NCI-H146 treated with DMSO at 0.1 percent for 48 hours (cell line): ENCODE measurements around the gene NEURL4.
A peak's percentile ranks its signal among the peaks of the same experiment; 100 is the strongest.

Experiments
- DNase-seq: peaks from one replicate; lab custom pipeline; 2025; ENCODE audit not compliant: unreplicated experiment; lab: John Stamatoyannopoulos, UW

NEURL4 gene

GRCh38 chr17:7323731-7324437 lies 5.3 kb downstream of the NEURL4 start:
- DNase-seq: no peak

GRCh38 chr17:7322520-7323194 lies 6.5 kb downstream of the NEURL4 start:
- DNase-seq: no peak

- DNase-seq: no peak
Observed at GRCh38 chr17:7321466-7321865, 7.7 kb downstream of the NEURL4 start.

GRCh38 chr17:7318121-7318860 lies 10.8 kb downstream of the NEURL4 start:
- DNase-seq: no peak

- no peak for DNase-seq
Observed at GRCh38 chr17:7317161-7317803, 11.9 kb downstream of the NEURL4 start.

- no peak for DNase-seq
Observed at GRCh38 chr17:7315570-7316235, 13.4 kb downstream of the NEURL4 start.

- peak; percentile 65 for DNase-seq
Observed at GRCh38 chr17:7314719-7315569, 14.2 kb downstream of the NEURL4 start, which contains the start of gene GPS2. TSS of gene GPS2 (minus strand) at chr17:7315360. CDS start at chr17:7315052, 308 bp downstream.

- no peak for DNase-seq
Observed at GRCh38 chr17:7313890-7314718, 15.0 kb downstream of the NEURL4 start.

- DNase-seq: no peak
Observed at GRCh38 chr17:7313088-7313889, 15.8 kb downstream of the NEURL4 start.

- DNase-seq: no peak
Observed at GRCh38 chr17:7312432-7313087, 16.6 kb downstream of the NEURL4 start.

- DNase-seq: no peak
Observed at GRCh38 chr17:7311110-7311705, 17.9 kb downstream of the NEURL4 start.

GRCh38 chr17:7309628-7310027 lies 19.5 kb downstream of the NEURL4 start:
- no peak for DNase-seq

- DNase-seq: peak; percentile 24
Observed at GRCh38 chr17:7308625-7309433, 20.3 kb downstream of the NEURL4 start.

- no peak for DNase-seq
Observed at GRCh38 chr17:7307686-7308624, 21.2 kb downstream of the NEURL4 start.

GRCh38 chr17:7306911-7307685 lies 22.0 kb downstream of the NEURL4 start, which contains the start of gene EIF5A:
TSS of gene EIF5A (plus strand) at chr17:7307628. CDS start at chr17:7309636, 2,008 bp downstream.
- DNase-seq: peak; percentile 99
